ENCODE results near the gene FOXO4.

GRCh38 chrX:71103110-71103983 lies 7.7 kb downstream of the FOXO4 start:
- no peak for TF ChIP-seq EP300 (IDR thresholded peaks at IDR 0.05)
- no peak for TF ChIP-seq POLR2A (IDR thresholded peaks at IDR 0.05)
- TF ChIP-seq CTCF (IDR thresholded peaks at IDR 0.05) = no peak
- no peak for TF ChIP-seq POLR2AphosphoS5 (IDR thresholded peaks at IDR 0.05)
